MM.1S (cell line): ENCODE results near the gene HDAC7.

ENCODE experiments used
- DNase-seq: peaks from one replicate; pipeline ENCODE4 v3.0.0-alpha.2; 2015
- H2AFZ ChIP-seq: fragments of 300-600 bp; sonication (generic); 2 replicates; pipeline ENCODE4 v1.6.0; 2016; ENCODE audit warnings: antibody characterized with exemption, low read length
- H3F3A ChIP-seq: fragments of 300-600 bp; sonication (generic); 2 replicates; pipeline ENCODE4 v1.6.1; 2016; ENCODE audit warnings: mild to moderate bottlenecking, antibody characterized with exemption, low read length, moderate library complexity, mixed read lengths; ENCODE audit not compliant: insufficient read depth
- H3K27ac ChIP-seq: fragments of 300-600 bp; sonication (generic); 2 replicates; pipeline ENCODE4 v1.5.1; 2016; ENCODE audit warnings: mild to moderate bottlenecking, low read length
- H3K27me3 ChIP-seq: fragments of 300-600 bp; sonication (generic); replicated peaks from 2 replicates; pipeline ENCODE4 v1.6.0; 2016; ENCODE audit warnings: low read length; ENCODE audit not compliant: insufficient read depth
- H3K36me3 ChIP-seq: fragments of 300-600 bp; sonication (generic); replicated peaks from 2 replicates; pipeline ENCODE4 v1.6.1; 2016; ENCODE audit warnings: mild to moderate bottlenecking, low read length, mixed read lengths; ENCODE audit not compliant: insufficient read depth
- H3K4me1 ChIP-seq: fragments of 300-600 bp; sonication (generic); 2 replicates; pipeline ENCODE4 v1.6.1; 2016; ENCODE audit warnings: low read length, mixed read lengths
- H3K4me2 ChIP-seq: fragments of 300-600 bp; sonication (generic); 2 replicates; pipeline ENCODE4 v1.6.0; 2016; ENCODE audit warnings: low read depth, low read length
- H3K4me3 ChIP-seq: fragments of 300-600 bp; sonication (generic); 2 replicates; pipeline ENCODE4 v1.5.1; 2016; ENCODE audit warnings: low read length, mixed read lengths
- H3K79me2 ChIP-seq: fragments of 300-600 bp; sonication (generic); 2 replicates; pipeline ENCODE4 v1.6.1; 2016; ENCODE audit warnings: mixed run types, low read length, mixed read lengths
- H3K9ac ChIP-seq: fragments of 300-600 bp; sonication (generic); 2 replicates; pipeline ENCODE4 v1.6.1; 2016; ENCODE audit warnings: low read length, mixed read lengths
- H3K9me2 ChIP-seq: fragments of 300-600 bp; sonication (generic); replicated peaks from 2 replicates; pipeline ENCODE4 v1.6.1; 2016; ENCODE audit warnings: mild to moderate bottlenecking, low read length, mixed read lengths; ENCODE audit not compliant: insufficient read depth
- H3K9me3 ChIP-seq: fragments of 300-600 bp; sonication (generic); replicated peaks from 2 replicates; pipeline ENCODE4 v1.6.1; 2016; ENCODE audit warnings: mild to moderate bottlenecking, low read length, mixed read lengths; ENCODE audit not compliant: insufficient read depth
- H4K20me1 ChIP-seq: fragments of 300-600 bp; sonication (generic); 2 replicates; pipeline ENCODE4 v1.6.1; 2016; ENCODE audit warnings: mild to moderate bottlenecking, low read length, moderate library complexity, mixed read lengths; ENCODE audit not compliant: insufficient read depth
- EZH2 ChIP-seq: fragments of 300-600 bp; sonication (generic); optimal IDR thresholded peaks from 2 replicates; pipeline ENCODE3; 2017; ENCODE audit warnings: low read depth, mild to moderate bottlenecking, antibody characterized with exemption, low read length, mixed read lengths
- EZH2phosphoT487 ChIP-seq: fragments of 300-600 bp; sonication (generic); IDR thresholded peaks from 2 replicates; pipeline ENCODE4 v1.6.1; 2018; ENCODE audit warnings: antibody characterized with exemption, low read length
- TF ChIP-seq, protein P1 (sequence below): fragments of 300-600 bp; sonication (generic); IDR thresholded peaks from 2 replicates; pipeline ENCODE4 v1.5.1; 2016; ENCODE audit warnings: antibody characterized with exemption, low read length, mixed read lengths

The HDAC7 gene

DNA sequence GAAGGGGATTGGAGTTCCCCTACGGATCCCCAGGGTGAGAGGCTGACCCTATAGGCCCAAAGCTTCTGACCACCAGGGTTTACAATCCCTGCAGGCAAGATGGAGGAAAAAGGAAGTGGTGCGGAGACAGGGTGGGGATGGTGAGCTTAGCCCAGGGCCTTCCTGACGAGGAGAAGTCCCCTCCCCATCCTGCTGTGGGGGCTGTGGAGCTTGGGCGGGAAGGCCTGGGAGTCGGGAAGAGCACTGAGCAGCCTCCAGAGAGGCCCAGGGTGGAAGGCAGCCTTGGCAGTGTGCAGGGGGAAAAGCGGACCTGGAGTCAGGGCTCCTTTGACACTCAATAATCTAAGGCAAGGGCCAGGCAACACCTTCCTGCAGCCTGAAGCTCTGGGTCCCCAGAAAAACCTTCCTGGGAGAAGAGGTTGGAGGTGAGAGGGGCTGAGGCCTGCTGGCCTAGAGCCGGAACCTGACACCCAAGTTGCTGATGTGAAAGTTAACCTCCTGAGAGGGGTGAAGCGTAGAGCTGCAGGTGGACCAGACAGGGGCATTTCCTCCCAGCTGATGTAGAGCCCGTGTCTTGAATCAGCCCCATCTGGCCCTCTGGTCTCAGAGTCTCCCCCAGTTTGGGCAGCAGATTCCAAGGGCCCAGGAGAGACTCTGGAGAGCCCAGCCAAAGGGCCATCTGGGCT lies 6.0 kb downstream of the HDAC7 start:
- H3K9me3 ChIP-seq: no peaks in the 10 kb centered on the region
- peak; percentile 88 for DNase-seq
- peaks cover 82% of the 10 kb centered on the region for H3K4me1 ChIP-seq
- no peaks in the 10 kb centered on the region for H4K20me1 ChIP-seq
- peaks cover 71% of the 10 kb centered on the region for H3F3A ChIP-seq
- no peaks in the 10 kb centered on the region for H3K9me2 ChIP-seq
- H3K36me3 ChIP-seq: no peaks in the 10 kb centered on the region
- H3K27ac ChIP-seq: peak overlapping the region; percentile 96
- H3K9ac ChIP-seq: peak overlapping the region; percentile 83
- H3K79me2 ChIP-seq: peaks cover 93% of the 10 kb centered on the region
- H3K4me2 ChIP-seq: peak overlapping the region; percentile 97
- no peaks in the 10 kb centered on the region for H3K27me3 ChIP-seq
- H3K4me3 ChIP-seq: peak overlapping the region; percentile 62
- H2AFZ ChIP-seq: no peak overlapping the region
- no peak for TF ChIP-seq EZH2phosphoT487
- TF ChIP-seq, protein P1, sequence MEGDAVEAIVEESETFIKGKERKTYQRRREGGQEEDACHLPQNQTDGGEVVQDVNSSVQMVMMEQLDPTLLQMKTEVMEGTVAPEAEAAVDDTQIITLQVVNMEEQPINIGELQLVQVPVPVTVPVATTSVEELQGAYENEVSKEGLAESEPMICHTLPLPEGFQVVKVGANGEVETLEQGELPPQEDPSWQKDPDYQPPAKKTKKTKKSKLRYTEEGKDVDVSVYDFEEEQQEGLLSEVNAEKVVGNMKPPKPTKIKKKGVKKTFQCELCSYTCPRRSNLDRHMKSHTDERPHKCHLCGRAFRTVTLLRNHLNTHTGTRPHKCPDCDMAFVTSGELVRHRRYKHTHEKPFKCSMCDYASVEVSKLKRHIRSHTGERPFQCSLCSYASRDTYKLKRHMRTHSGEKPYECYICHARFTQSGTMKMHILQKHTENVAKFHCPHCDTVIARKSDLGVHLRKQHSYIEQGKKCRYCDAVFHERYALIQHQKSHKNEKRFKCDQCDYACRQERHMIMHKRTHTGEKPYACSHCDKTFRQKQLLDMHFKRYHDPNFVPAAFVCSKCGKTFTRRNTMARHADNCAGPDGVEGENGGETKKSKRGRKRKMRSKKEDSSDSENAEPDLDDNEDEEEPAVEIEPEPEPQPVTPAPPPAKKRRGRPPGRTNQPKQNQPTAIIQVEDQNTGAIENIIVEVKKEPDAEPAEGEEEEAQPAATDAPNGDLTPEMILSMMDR: no peak
- TF ChIP-seq EZH2: no peak

DNA sequence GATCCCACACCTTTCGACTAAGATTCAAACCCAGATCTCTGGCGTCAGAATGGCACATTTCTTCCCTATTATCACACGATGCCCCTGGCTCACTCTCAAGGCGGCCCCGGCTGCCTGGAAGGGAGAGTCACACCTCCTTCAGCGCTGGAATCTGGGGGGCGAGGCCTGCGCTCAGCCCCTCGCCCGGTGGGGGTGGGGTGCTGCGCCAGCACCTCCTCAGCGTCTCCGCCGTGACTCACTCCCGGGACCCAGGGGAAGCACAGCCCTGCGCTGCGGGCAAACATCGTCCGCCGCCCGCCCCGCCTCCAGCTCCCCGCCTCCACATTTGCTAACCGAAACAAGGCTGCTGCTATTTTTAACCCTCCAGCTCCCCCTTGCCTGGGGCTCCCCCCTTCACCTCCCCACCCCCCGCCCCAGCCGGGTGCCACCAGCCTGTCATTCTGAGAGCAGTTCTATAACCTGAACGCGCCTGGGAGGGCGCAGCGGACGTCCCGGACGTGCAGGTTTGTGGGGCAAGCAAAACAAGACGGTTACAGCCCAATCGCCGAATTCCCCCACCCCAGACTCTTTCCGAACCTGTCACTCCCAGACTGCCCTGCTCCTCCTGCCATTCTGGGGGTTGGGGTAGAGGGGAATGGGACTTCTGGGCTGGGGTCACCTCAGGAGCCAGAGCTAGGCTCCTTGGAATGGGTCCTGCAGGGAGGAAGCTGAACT lies 6.7 kb downstream of the HDAC7 start:
- no peak overlapping the region for H2AFZ ChIP-seq

DNA sequence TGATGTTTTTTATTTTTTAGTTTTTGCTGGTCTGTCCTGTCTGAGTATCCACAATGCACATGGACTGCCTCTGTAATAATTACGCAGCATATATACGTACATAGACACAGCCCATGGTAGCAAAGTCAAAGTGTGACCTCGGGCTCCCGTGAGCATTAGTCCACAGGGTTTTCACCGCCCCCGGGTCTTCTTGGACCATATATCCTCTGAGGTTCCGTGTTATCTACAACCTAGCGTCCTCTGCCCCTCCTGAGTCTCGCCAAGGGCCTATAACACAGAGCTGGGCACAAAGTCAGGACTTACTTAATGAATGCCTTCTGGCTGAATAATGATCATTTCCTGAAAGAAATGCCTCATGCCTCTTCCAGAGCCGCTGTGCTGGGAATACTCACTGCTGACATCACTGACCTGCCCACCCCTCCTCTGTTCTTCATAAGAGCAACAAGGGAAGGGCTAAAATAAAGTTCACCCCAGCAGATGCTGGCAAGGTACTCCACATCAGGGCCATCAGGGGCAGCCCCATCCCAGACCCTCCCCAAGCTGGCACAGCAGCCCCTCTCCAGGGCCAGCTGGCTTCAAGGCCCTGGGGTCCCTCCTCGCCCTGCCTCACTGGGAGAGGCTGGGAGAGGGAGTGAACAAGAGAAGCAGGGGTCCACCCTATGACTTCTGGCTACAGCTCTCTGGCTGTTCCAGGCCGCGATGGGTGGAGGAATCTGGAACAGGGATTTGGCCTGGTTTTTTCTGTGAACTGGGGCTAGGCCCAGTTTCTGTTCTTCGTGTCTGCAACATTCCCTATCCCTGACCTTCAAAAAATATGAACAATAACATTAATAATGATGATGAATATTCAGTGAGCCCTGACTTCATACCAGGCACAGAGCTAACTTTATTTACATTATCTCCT lies 7.9 kb downstream of the HDAC7 start:
- Histone ChIP-seq H3K4me3 (peak overlapping the region; percentile 73), H3K27ac (peak overlapping the region; percentile 96), H3F3A (peaks cover 81% of the 10 kb centered on the region), H4K20me1 (no peaks in the 10 kb centered on the region), H2AFZ (no peak overlapping the region), H3K36me3 (no peaks in the 10 kb centered on the region), H3K79me2 (peaks cover 93% of the 10 kb centered on the region), H3K4me1 (peaks cover 87% of the 10 kb centered on the region), H3K9ac (peak overlapping the region; percentile 83), H3K9me2 (no peaks in the 10 kb centered on the region), H3K9me3 (no peaks in the 10 kb centered on the region), H3K27me3 (no peaks in the 10 kb centered on the region), H3K4me2 (peak overlapping the region; percentile 96)
- no peak for DNase-seq
- TF ChIP-seq, protein P1: no peak
- TF ChIP-seq EZH2phosphoT487 (no peak), EZH2 (no peak)

More for the DNA sequence above, 6.7 kb downstream of the HDAC7 start:
- Histone ChIP-seq H3K4me3 (peak overlapping the region; percentile 73), H3K27me3 (no peaks in the 10 kb centered on the region), H3K36me3 (no peaks in the 10 kb centered on the region), H3K4me2 (peak overlapping the region; percentile 97), H3K9me2 (no peaks in the 10 kb centered on the region), H3K79me2 (peaks cover 93% of the 10 kb centered on the region), H3K27ac (peak overlapping the region; percentile 96), H3F3A (peaks cover 78% of the 10 kb centered on the region), H3K9me3 (no peaks in the 10 kb centered on the region), H3K4me1 (peaks cover 87% of the 10 kb centered on the region), H3K9ac (peak overlapping the region; percentile 83), H4K20me1 (no peaks in the 10 kb centered on the region)
- DNase-seq: peak; percentile 98
- no peak for TF ChIP-seq EZH2phosphoT487
- TF ChIP-seq, protein P1: peak; percentile 27; the same call in 1 of the 2 replicates
- no peak for TF ChIP-seq EZH2
